ENCODE results near the gene ERVK3-1.

DNA sequence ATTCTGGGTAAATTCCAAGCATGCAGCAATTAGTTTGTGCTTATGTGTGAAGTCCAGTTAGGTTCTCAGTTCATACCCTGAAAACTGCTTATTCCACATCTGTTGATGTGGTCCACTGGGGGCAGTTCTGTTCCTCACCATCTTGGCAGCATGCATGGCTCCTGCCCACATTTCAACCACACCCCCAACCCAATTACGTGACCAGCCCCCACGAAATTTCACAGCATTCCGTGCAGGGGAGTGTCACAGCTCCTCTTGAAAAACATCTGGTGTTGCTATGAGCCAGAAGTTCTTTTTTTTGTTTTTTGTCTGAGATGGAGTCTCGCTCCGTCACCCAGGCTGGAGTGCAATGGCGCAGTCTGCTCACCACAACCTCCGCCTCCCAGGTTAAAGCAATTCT is 9.1 kb upstream of the ERVK3-1 start:
- TF ChIP-seq POLR2A (IDR thresholded peaks at IDR 0.05; ENCODE audit: low read depth, low read length): no peak
- TF ChIP-seq POLR2AphosphoS5 (IDR thresholded peaks at IDR 0.05; ENCODE audit: low read depth, low read length): no peak

All from GM12892 (cell line).